ENCODE data around the gene SLC4A1AP.
A peak's percentile ranks its signal among the peaks of the same experiment; 100 is the strongest.
"Not testable (repeated sequence)": the region's sequence is repeated elsewhere in the genome, so short reads cannot be mapped to it uniquely, and the experiment has no call there.

Gene SLC4A1AP, protein sequence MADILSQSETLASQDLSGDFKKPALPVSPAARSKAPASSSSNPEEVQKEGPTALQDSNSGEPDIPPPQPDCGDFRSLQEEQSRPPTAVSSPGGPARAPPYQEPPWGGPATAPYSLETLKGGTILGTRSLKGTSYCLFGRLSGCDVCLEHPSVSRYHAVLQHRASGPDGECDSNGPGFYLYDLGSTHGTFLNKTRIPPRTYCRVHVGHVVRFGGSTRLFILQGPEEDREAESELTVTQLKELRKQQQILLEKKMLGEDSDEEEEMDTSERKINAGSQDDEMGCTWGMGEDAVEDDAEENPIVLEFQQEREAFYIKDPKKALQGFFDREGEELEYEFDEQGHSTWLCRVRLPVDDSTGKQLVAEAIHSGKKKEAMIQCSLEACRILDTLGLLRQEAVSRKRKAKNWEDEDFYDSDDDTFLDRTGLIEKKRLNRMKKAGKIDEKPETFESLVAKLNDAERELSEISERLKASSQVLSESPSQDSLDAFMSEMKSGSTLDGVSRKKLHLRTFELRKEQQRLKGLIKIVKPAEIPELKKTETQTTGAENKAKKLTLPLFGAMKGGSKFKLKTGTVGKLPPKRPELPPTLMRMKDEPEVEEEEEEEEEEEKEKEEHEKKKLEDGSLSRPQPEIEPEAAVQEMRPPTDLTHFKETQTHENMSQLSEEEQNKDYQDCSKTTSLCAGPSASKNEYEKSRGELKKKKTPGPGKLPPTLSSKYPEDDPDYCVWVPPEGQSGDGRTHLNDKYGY

GRCh38 chr2:27663285-27664153 lies at the start of gene SLC4A1AP, which contains the start of gene SUPT7L:
SLC4A1AP (plus strand) TSS chr2:27663889; CDS start chr2:27663915, 26 bp downstream.
SUPT7L (minus strand) TSS chr2:27663614; CDS start chr2:27662192, 1,422 bp downstream.
- DNase-seq (ENCODE audit: low read depth in 3 of 3, low spot score in 1 of 3): peak; percentile 30 to 62 (median 48)

- DNase-seq (ENCODE audit: low read depth in 3 of 3, low spot score in 1 of 3): no peak
Measured at GRCh38 chr2:27613985-27614384, 49.7 kb upstream of the SLC4A1AP start.

DNA sequence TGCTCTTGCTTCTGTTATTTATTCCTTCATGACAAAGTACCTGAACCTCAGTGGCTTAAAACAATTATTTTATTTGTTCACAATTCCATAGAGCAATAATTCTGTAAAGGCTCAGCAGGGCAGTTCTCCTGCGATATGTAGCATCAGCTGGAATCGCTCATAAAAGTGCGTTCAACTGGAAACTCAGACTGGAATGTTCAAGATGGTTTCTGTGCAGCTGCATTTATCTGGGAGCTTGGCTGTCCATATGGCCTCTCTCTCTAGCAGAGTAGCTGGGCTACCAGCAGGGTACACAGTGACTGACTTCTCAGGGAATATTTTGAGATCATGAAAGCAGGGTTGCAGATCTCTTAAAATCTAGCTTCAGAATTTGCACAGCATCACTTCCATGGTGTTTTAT lies 48.4 kb upstream of the SLC4A1AP start:
- DNase-seq (ENCODE audit: low read depth in 3 of 3, low spot score in 1 of 3): no peak

DNA sequence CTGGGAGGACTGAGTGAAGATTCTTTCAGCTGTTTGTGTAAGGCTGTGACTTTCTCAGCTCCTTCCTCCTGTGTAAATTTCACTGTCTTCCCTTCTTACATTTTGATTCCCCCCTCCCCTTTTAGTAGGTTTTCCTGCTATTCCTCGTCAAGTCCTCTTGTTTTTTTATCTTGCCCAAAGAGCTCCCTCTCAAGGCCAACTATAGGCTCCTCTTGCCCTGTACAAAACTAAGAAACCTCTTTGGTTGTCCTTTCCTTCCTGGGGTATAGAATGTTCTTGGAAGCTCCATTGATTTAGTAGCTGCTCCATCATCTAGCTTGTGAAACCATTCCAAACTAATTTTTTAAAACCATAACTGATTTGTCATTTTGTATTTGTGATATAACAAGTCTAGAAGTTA lies 42.2 kb upstream of the SLC4A1AP start:
- no peak for DNase-seq (ENCODE audit: low read depth in 3 of 3, low spot score in 1 of 3)

DNA sequence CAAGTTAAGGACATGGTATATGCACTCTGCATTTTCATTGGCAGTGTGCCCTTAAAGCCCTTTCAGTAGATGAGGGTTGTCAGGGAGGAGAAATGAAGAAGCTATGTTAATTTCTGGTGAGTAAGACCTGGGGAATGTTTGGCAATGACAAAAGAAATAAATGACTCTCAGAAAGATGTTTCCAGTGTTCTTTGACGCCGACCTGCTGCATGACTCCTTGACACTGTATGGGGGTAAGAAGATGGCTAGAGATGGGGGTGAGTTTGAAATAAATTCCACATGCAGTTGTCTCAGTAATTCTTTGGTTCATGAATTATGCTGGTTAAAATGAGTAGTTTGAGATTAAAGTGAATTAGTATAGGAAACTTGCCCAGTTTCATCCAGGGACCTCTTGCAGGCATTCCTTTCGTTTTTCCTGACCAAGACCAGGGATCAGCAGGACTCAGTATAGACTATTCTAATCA lies 40.7 kb upstream of the SLC4A1AP start:
- no peak for DNase-seq (ENCODE audit: low read depth in 3 of 3, low spot score in 1 of 3)

DNA sequence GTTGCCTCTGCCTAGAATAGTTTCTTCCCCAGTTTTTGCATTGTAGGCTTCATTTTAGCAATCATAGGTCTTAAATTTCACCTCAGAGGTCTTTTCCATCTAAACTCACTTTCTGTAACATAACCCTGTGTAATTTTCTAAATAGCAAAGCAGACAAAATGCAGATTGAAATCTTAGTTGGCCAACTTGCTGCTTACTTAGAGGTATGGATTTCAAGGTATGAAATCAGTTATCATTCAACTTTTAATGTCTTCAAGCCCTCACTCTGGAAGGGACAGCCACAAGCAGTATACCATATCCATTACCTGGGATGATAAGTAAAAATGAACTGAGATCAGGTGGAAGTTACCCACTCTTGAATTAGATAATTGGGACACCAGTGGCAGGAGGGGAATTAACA lies 38.7 kb upstream of the SLC4A1AP start:
- no peak for DNase-seq (ENCODE audit: low read depth in 3 of 3, low spot score in 1 of 3)

- DNase-seq (ENCODE audit: low read depth in 3 of 3, low spot score in 1 of 3): not testable (repeated sequence)
Measured at GRCh38 chr2:27626323-27626722, 37.4 kb upstream of the SLC4A1AP start.

DNA sequence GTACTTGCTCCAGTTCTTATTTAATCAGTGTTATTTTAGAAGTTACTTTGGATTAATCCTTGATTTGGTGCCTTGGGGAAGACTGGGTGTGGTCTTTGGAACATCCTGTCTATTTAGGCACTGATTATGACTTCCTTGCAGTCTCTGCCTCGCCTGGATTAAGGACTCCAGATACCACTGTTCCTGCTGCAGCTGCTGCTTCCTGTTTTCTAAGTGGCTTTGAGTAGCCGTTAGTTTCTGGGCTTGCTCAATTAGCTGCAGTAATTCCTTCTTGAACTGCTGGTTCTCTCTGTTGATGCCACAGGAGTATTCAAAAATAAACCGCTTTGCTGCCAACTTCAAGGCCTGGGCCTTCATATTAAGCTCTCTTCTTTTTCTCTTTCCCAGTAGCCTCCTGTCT lies 36.8 kb upstream of the SLC4A1AP start:
- DNase-seq (ENCODE audit: low read depth in 3 of 3, low spot score in 1 of 3): not testable (repeated sequence)

DNA sequence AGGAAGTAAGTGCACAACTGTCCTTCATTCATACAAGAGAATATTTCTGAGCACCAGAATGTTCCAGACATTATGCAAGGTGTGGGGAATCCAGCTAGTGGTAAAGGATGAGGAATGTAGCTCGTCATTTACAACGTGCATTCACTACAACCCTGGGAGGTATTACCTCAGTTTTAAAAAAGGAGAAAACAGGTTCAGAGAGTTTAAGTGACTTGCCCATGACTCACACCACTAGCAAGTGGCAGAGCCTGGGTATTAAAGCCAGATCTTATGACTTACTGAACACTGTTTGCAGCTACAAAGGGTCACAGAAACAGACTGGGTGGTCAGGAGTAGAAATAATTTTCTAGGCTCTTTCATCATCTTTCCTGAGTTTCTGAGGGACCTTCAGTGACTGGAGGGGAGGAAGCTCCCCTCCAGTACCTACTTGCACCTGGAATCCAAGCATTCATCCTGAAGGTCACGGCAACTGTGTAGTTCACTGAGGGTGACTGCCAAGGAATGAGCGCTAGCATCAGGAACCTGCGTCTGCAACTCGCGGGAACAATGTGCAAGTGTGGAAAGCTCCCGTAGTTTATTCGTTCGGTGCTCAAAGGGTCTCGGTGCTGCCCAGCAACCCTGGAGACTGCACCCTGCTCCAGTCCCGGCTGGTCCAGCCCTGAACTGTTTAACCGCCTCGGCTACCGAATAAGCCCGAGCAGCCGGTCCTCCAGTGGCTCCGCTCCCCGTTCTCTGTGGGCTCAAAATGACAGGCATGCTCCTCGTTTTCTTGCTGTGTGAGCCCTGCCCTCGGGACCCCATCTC lies 35.5 kb upstream of the SLC4A1AP start:
- no peak for DNase-seq (ENCODE audit: low read depth in 3 of 3, low spot score in 1 of 3)

DNA sequence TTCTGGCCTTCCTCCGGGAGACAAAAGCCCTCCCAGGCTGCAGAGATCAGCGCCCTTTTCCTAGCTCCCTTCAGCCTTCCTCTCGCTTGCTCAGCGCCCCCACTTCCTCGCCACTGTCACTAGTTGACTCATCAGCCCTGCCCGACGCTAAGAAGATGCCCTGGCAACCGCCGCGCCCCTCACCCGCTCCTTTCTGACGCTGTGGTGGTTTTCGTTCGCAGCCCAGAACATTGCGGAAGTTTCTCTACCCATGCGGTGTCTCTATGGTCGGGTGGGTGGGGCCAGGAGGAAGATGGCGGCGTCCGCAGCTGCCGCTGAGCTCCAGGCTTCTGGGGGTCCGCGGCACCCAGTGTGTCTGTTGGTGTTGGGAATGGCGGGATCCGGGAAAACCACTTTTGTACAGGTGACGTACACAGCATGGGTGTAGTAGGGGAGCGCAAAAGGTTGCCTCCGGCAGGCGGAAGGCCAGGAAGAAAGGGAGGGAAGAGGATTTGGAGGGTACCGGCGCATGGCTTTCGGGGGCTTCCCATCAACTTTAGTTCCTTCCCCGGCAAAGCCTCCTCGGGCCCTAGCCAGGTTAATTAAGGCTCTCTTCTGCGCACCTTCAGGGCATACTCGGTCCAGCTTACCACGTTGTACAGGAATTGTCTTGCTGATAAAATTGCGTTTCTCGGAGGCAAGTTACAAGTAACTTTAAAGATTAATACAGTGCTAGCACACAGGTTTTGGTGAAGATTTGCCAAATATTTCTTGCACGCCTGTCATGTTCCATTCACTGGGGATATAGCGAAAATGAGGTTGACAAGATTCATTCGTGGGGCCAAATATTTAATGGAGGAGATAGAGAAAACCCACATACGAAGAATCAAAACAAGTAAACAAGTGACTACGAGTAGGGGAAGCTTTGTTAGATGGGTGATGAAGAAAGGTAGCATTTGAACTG lies 34.7 kb upstream of the SLC4A1AP start, which contains the start of the genes CCDC121 and GPN1:
Gene CCDC121 (minus strand): TSS at position 246 of the 943 bp plus-strand sequence. CDS start 1,213 bp downstream, outside the sequence.
Gene GPN1 (plus strand): TSS at position 284 of the 943 bp plus-strand sequence. CDS start 9 bp downstream, at position 293.
- peak; percentile 82 to 86 (median 82) for DNase-seq (ENCODE audit: low read depth in 3 of 3, low spot score in 1 of 3)

DNA sequence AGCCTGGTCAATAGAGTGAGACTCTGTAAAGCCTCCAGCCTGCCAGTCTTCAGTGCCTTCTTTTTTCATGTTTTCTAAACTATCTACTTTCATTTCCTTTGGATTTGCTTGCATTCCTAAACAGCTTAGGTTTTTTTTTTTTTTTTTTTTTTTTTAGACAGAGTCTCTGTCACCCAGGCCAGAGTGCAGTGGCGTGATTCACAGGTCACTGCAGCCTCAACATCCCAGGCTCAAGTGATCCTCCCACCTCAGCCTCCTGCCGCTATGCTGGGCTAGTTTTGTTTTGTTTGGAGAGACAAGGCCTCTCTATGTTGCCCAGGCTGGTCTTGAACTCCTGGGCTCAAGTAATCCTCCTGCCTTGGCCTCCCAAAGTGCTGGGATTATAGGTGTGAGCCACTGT lies 33.4 kb upstream of the SLC4A1AP start:
- not testable (repeated sequence) for DNase-seq (ENCODE audit: low read depth in 3 of 3, low spot score in 1 of 3)

- DNase-seq (ENCODE audit: low read depth in 3 of 3, low spot score in 1 of 3): no peak
Measured at GRCh38 chr2:27634291-27634690, 29.4 kb upstream of the SLC4A1AP start.

GRCh38 chr2:27636766-27637165 lies 26.9 kb upstream of the SLC4A1AP start:
- no peak for DNase-seq (ENCODE audit: low read depth in 3 of 3, low spot score in 1 of 3)

GRCh38 chr2:27638037-27638637 lies 25.6 kb upstream of the SLC4A1AP start:
- no peak for DNase-seq (ENCODE audit: low read depth in 3 of 3, low spot score in 1 of 3)

GRCh38 chr2:27638709-27639108 lies 25.0 kb upstream of the SLC4A1AP start:
- DNase-seq (ENCODE audit: low read depth in 3 of 3, low spot score in 1 of 3): no peak

- no peak for DNase-seq (ENCODE audit: low read depth in 3 of 3, low spot score in 1 of 3)
Measured at GRCh38 chr2:27640722-27641245, 22.9 kb upstream of the SLC4A1AP start.

DNA sequence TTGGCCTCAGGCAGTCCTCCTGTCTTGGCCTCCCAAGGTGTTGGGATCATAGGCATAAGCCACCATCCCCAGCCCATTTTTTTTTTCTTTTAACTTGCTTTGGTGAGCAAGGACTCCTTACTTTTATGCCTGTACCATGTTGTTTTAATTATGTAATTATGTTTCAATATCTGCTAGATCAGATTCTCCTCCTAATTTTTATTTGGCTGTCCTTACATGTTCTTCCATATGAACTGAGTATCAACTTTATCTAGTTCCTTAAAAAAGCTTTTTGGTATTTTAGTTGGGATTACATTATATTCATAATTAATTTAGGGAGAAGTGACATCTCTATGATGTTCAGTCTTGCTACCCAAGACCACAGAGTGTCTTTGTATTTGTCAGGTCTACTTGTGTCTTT lies 18.5 kb upstream of the SLC4A1AP start:
- DNase-seq (ENCODE audit: low read depth in 3 of 3, low spot score in 1 of 3): no peak

- DNase-seq (ENCODE audit: low read depth in 3 of 3, low spot score in 1 of 3): no peak
Measured at GRCh38 chr2:27647289-27647688, 16.4 kb upstream of the SLC4A1AP start.

Data from stimulated activated CD4-positive, alpha-beta T cell treated with anti-CD3 and anti-CD28 coated beads, TNF-alpha, amount 100 ng/mL, for 1 hour (primary cell).